Pancreas (tissue), 10 donors: ENCODE results near the gene PDLIM7. TPM values are rescaled to one million over a fixed set of nuclear protein-coding genes. Genes with fewer than 3 reads are reported as not detected.

ENCODE experiments used
- ATAC-seq, 4 donors: fragments of 200-7000 bp; cut with Tn5 transposase; one replicate each; pipeline versions ENCODE4 v1.8.0 to v1.9.1; 2020; ENCODE audit warnings: mild to moderate bottlenecking in 4 of 4, moderate library complexity in 4 of 4
- DNase-seq, 6 donors: peaks; one replicate each; pipeline ENCODE4 v3.0.0-alpha.2; 2020
- FAIRE-seq: peaks from 2 replicates; lab custom pipeline; 2012; peaks lifted over from hg19 to GRCh38; lab: Jason Lieb, UNC
- H3K27ac ChIP-seq, 4 donors: fragments of 200-600 bp; sonication (generic); 1 replicate in 3 of 4; 2 replicates in 1 of 4; pipeline versions ENCODE4 v1.5.0 to v1.8.0; 2020
- H3K27me3 ChIP-seq, 4 donors: fragments of 200-600 bp; one replicate each; pipeline ENCODE4 v1.8.0; 2021
- H3K36me3 ChIP-seq, 3 donors: fragments of 200-600 bp; sonication (generic) in 1 of 3; one replicate each; pipeline versions ENCODE4 v1.5.0 to v1.8.0; 2020 to 2021
- H3K4me1 ChIP-seq, 3 donors: fragments of 200-600 bp; one replicate each; pipeline ENCODE4 v1.8.0; 2021
- H3K4me3 ChIP-seq, 4 donors: fragments of 200-600 bp; sonication (generic) in 2 of 4; one replicate each; pipeline versions ENCODE4 v1.5.0 to v1.8.0; 2020 to 2021
- H3K9me3 ChIP-seq, 4 donors: fragments of 200-600 bp; one replicate each; pipeline ENCODE4 v1.8.0; 2021
- CTCF ChIP-seq, 4 donors: fragments of 200-600 bp; sonication (generic) in 3 of 4; IDR thresholded peaks; one replicate each; pipeline versions ENCODE4 v1.5.0 to v1.8.0; 2021; ENCODE audit warnings: antibody characterized with exemption in 4 of 4
- WGBS, 2 donors: extraction: QIAGEN DNeasy Blood & Tissue Kit; methylation state at CpG; one replicate each; pipeline ENCODE4 v1.1.7; 2013; 5-methylcytosine and 5-hydroxymethylcytosine counted together
- intact Hi-C, 3 donors: fragments of 100-400 bp; cut with DNase I; formaldehyde crosslinking; loops; one replicate each; pipeline versions ENCODE4 v1.11.1 to v1.14.2; 2022
- polyA plus RNA-seq, 2 donors: library from polyadenylated mRNA; stranded (reverse); fragments of 200-250 nt; gene quantifications; one replicate each; pipeline ENCODE4 v1.2.3, GENCODE V29; 2013
- total RNA-seq, 6 donors: library from RNA; stranded (reverse); fragmentation: NEBNext Ultra II Directional in 4 of 6; extraction: Animal tissue kit (Norgen Biotek cat#: 25700) in 4 of 6; gene quantifications; one replicate each; pipeline versions ENCODE4 v1.2.1 to v1.2.4, GENCODE V29; 2021 to 2023
- donor health status: healthy with polysubstance abuse.
- donor health status: DM: no; HTN: no; CAD: no; lungs with moderate emphysema.
- donor health status: DM: no; HTN: no; CAD: no.
- donor health status: control.
- donor health status: control.
- donor health status: Bipolar disorder and iron deficiency.
- donor health status: DM: yes; HTN: yes; CAD: no.
- donor health status: DM: no; HTN: no; CAD: no.
- donor health status: DM: no; HTN: no; CAD: no.
- donor health status: DM: yes; HTN: yes; CAD: no.

PDLIM7 gene
- total and polyA plus RNA-seq, 8 donors: 3.9 to 39.9 (median 11.2) TPM

GRCh38 chr5:177484902-177485549, 12.4 kb downstream of the PDLIM7 start:
- Histone ChIP-seq H3K9me3 (no peaks in the 10 kb centered on the region), H3K27ac (no peak overlapping the region), H3K4me3 (no peak overlapping the region), H3K27me3 (no peaks in the 10 kb centered on the region), H3K36me3 (no peaks in the 10 kb centered on the region), H3K4me1 (no peaks in the 10 kb centered on the region)
- intact Hi-C loops: no loop called here
- 80 to 82% methylated on average over 13 of the region's 13 CpGs for WGBS, 2 donors
- no peak for TF ChIP-seq CTCF (IDR thresholded peaks at IDR 0.05)
- ATAC-seq: no peak
- FAIRE-seq: no peak
- peak in 1 of 6 donors; percentile 55 for DNase-seq

- FAIRE-seq: no peak
- intact Hi-C loops: no loop called here
Observed at GRCh38 chr5:177483994-177484901, 13.2 kb downstream of the PDLIM7 start.

GRCh38 chr5:177483042-177483441, 14.4 kb downstream of the PDLIM7 start:
- no peaks in the 10 kb centered on the region for H3K9me3 ChIP-seq
- ATAC-seq (no peak), FAIRE-seq (no peak), DNase-seq (peak in 1 of 6 donors; percentile 35)
- H3K27me3 ChIP-seq: no peaks in the 10 kb centered on the region
- no peaks in the 10 kb centered on the region for H3K36me3 ChIP-seq
- no peak overlapping the region for H3K4me3 ChIP-seq
- no peak overlapping the region for H3K27ac ChIP-seq
- 92 to 96% methylated on average over 9 of the region's 9 CpGs for WGBS, 2 donors
- TF ChIP-seq CTCF (IDR thresholded peaks at IDR 0.05): no peak
- H3K4me1 ChIP-seq: peaks cover 0 to 3% (median 0%) of the 10 kb centered on the region in 3 donors
- intact Hi-C loops: no loop called here

More at GRCh38 chr5:177483994-177484901, 13.2 kb downstream of the PDLIM7 start:
- WGBS, 2 donors: 86 to 90% methylated on average over 22 of the region's 22 CpGs
- Histone ChIP-seq H3K27me3 (no peaks in the 10 kb centered on the region), H3K27ac (no peak overlapping the region), H3K4me1 (peaks cover 0 to 3% (median 0%) of the 10 kb centered on the region in 3 donors), H3K4me3 (no peak overlapping the region), H3K9me3 (no peaks in the 10 kb centered on the region), H3K36me3 (no peaks in the 10 kb centered on the region)
- no peak for TF ChIP-seq CTCF (IDR thresholded peaks at IDR 0.05)
- no peak for ATAC-seq
- DNase-seq: peak in 1 of 6 donors; percentile 44

GRCh38 chr5:177482359-177482795, 15.0 kb downstream of the PDLIM7 start:
- intact Hi-C loops: no loop called here
- Histone ChIP-seq H3K36me3 (no peaks in the 10 kb centered on the region), H3K9me3 (no peaks in the 10 kb centered on the region), H3K27ac (no peak overlapping the region), H3K27me3 (no peaks in the 10 kb centered on the region), H3K4me3 (no peak overlapping the region), H3K4me1 (peaks cover 0 to 3% (median 0%) of the 10 kb centered on the region in 3 donors)
- TF ChIP-seq CTCF (IDR thresholded peaks at IDR 0.05): no peak
- ATAC-seq: no peak
- FAIRE-seq: no peak
- peak in 1 of 6 donors; percentile 35 for DNase-seq
- WGBS, 2 donors: 94 to 96% methylated on average over 10 of the region's 10 CpGs
